SH-SY5Y (cell line): ENCODE results near the gene JPT2.

Source experiments
- GATA2 ChIP-seq: IDR thresholded peaks from 2 replicates; pipeline ENCODE4 v1.6.1; 2011; ENCODE audit warnings: mild to moderate bottlenecking, low read depth, low read length
- GATA3 ChIP-seq: IDR thresholded peaks from 2 replicates; pipeline ENCODE4 v1.6.1; 2011; ENCODE audit warnings: low read depth, mild to moderate bottlenecking, low read length, moderate library complexity

- no peak for TF ChIP-seq GATA2
- no peak for TF ChIP-seq GATA3
Measured at GRCh38 chr16:1708083-1708767, 30.1 kb downstream of the JPT2 start.
